Calu3 (cell line): Measurements from ENCODE around the gene XBP1. TPM values are rescaled to one million over a fixed set of nuclear protein-coding genes. Genes with fewer than 3 reads are reported as not detected.

Experiments
- BruUV-seq: library from RNA; stranded (reverse); fragments of 400-500 nt; replicated peaks from 2 replicates; lab custom pipeline; 2021; lab: Mats Ljungman, UMichigan
- CTCF ChIA-PET: fragments of 300-600 bp; sonication (Branson Sonifier 250); formaldehyde crosslinking; loops from one replicate; lab custom pipeline; 2022; ENCODE audit warnings: antibody characterized with exemption; lab: Charles Lee
- DNase-seq: peaks from one replicate; pipeline ENCODE4 v3.0.0; 2022
- H3K27ac Mint-ChIP-seq: one replicate; pipeline ENCODE4 v1.8.0; 2022; ENCODE audit warnings: mixed read lengths; ENCODE audit not compliant: unreplicated experiment
- H3K27me3 Mint-ChIP-seq: one replicate; pipeline ENCODE4 v1.8.0; 2022; ENCODE audit warnings: mixed read lengths; ENCODE audit not compliant: unreplicated experiment
- H3K36me3 Mint-ChIP-seq: one replicate; pipeline ENCODE4 v1.8.0; 2022; ENCODE audit warnings: mild to moderate bottlenecking, moderate library complexity, mixed read lengths; ENCODE audit not compliant: insufficient read depth, unreplicated experiment
- H3K4me1 Mint-ChIP-seq: one replicate; pipeline ENCODE4 v1.8.0; 2022; ENCODE audit warnings: mild to moderate bottlenecking, low read depth, mixed read lengths; ENCODE audit not compliant: unreplicated experiment
- H3K4me3 Mint-ChIP-seq: one replicate; pipeline ENCODE4 v1.8.0; 2022; ENCODE audit warnings: mild to moderate bottlenecking, low read depth, moderate library complexity, mixed read lengths; ENCODE audit not compliant: unreplicated experiment
- H3K9me3 Mint-ChIP-seq: one replicate; pipeline ENCODE4 v1.8.0; 2022; ENCODE audit warnings: low read depth, mixed read lengths; ENCODE audit not compliant: unreplicated experiment
- intact Hi-C: fragments of 100-400 bp; cut with micrococcal nuclease; formaldehyde crosslinking; loops from one replicate; pipeline ENCODE4 v1.10.0; 2022; ENCODE audit not compliant: unreplicated experiment
- total RNA-seq: library from RNA; stranded (reverse); gene quantifications from 2 replicates; pipeline ENCODE4 v1.2.3, GENCODE V29; 2022
- TF ChIP-seq, protein P1 (sequence below): fragments of 200-600 bp; IDR thresholded peaks from one replicate; pipeline ENCODE4 v1.8.0; 2022; ENCODE audit warnings: antibody characterized with exemption; ENCODE audit not compliant: unreplicated experiment

The XBP1 gene
- total RNA-seq, 1 experiment from 2014 or later = 179 TPM

GRCh38 chr22:28750471-28750881, 49.9 kb downstream of the XBP1 start:
- DNase-seq = no peak
- BruUV-seq = no TSS peak
- Mint-ChIP-seq H3K36me3 (peaks cover 21% of the 10 kb centered on the region), H3K4me1 (no peaks in the 10 kb centered on the region), H3K4me3 (no peak overlapping the region), H3K9me3 (no peaks in the 10 kb centered on the region), H3K27me3 (no peaks in the 10 kb centered on the region), H3K27ac (no peak overlapping the region)
- CTCF ChIA-PET = interaction anchor here (0.7 kb wide), 1 partner anchor 40 kb away, joined by 4 read pairs; no protein-coding TSS in a partner anchor
- TF ChIP-seq, protein P1, sequence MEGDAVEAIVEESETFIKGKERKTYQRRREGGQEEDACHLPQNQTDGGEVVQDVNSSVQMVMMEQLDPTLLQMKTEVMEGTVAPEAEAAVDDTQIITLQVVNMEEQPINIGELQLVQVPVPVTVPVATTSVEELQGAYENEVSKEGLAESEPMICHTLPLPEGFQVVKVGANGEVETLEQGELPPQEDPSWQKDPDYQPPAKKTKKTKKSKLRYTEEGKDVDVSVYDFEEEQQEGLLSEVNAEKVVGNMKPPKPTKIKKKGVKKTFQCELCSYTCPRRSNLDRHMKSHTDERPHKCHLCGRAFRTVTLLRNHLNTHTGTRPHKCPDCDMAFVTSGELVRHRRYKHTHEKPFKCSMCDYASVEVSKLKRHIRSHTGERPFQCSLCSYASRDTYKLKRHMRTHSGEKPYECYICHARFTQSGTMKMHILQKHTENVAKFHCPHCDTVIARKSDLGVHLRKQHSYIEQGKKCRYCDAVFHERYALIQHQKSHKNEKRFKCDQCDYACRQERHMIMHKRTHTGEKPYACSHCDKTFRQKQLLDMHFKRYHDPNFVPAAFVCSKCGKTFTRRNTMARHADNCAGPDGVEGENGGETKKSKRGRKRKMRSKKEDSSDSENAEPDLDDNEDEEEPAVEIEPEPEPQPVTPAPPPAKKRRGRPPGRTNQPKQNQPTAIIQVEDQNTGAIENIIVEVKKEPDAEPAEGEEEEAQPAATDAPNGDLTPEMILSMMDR = no peak
- intact Hi-C loops = no loop called here

Other genes starting within 250 kb of the XBP1 start
- gene TTC28, start 120.7 kb downstream of the XBP1 start, total RNA-seq = 5.2 and 10.1 TPM in 2 replicates
- 27.0 and 35.7 TPM in 2 replicates for gene CHEK2, start 58.7 kb downstream of the XBP1 start, total RNA-seq
- gene HSCB, start 58.5 kb downstream of the XBP1 start, total RNA-seq = 15.7 and 16.5 TPM in 2 replicates
- 25.4 and 27.0 TPM in 2 replicates for gene CCDC117, start 27.9 kb downstream of the XBP1 start, total RNA-seq
- gene ZNRF3, start 83.0 kb upstream of the XBP1 start, total RNA-seq = 23.7 and 24.5 TPM in 2 replicates